Stimulated activated CD4-positive, alpha-beta T cell treated with anti-CD3 and anti-CD28 coated beads, TNF-alpha, amount 100 ng/mL, for 4 hours (primary cell): ENCODE results near the gene SIRT3.

Experiments used
- DNase-seq, 3 experiments: peaks; one replicate each; pipeline ENCODE4 v3.0.0-alpha.2; 2020; ENCODE audit warnings: low read depth in 3 of 3

Gene SIRT3

GRCh38 chr11:235997-236773, at the start of gene SIRT3:
TSS of gene SIRT3 (minus strand) at chr11:236342. CDS start at chr11:236328, 14 bp downstream.
- peak; percentile 68 to 79 (median 72) for DNase-seq

GRCh38 chr11:285894-286220, 49.7 kb upstream of the SIRT3 start:
- DNase-seq = no peak

GRCh38 chr11:285021-285893, 49.1 kb upstream of the SIRT3 start:
- DNase-seq = no peak

GRCh38 chr11:284105-285020, 48.2 kb upstream of the SIRT3 start:
- no peak for DNase-seq

GRCh38 chr11:283405-284104, 47.4 kb upstream of the SIRT3 start:
- no peak for DNase-seq

- DNase-seq = no peak
Measured at GRCh38 chr11:282630-283360, 46.7 kb upstream of the SIRT3 start.

GRCh38 chr11:282171-282570, 46.0 kb upstream of the SIRT3 start:
- no peak for DNase-seq

GRCh38 chr11:281486-282161, 45.5 kb upstream of the SIRT3 start:
- DNase-seq = no peak

- DNase-seq = no peak
Measured at GRCh38 chr11:280706-281485, 44.8 kb upstream of the SIRT3 start.

- no peak for DNase-seq
Measured at GRCh38 chr11:279966-280705, 44.0 kb upstream of the SIRT3 start.

GRCh38 chr11:279040-279965, 43.2 kb upstream of the SIRT3 start:
- DNase-seq = no peak

GRCh38 chr11:278001-278951, 42.1 kb upstream of the SIRT3 start, which contains the start of gene NLRP6:
TSS of gene NLRP6 (plus strand) at chr11:278407. CDS start at chr11:278570, 163 bp downstream.
- DNase-seq = no peak

- no peak for DNase-seq
Measured at GRCh38 chr11:276219-276618, 40.1 kb upstream of the SIRT3 start.

- no peak for DNase-seq
Measured at GRCh38 chr11:272931-273198, 36.7 kb upstream of the SIRT3 start.

- DNase-seq = no peak
Measured at GRCh38 chr11:272195-272930, 36.2 kb upstream of the SIRT3 start.

GRCh38 chr11:271319-271715, 35.2 kb upstream of the SIRT3 start:
- DNase-seq = no peak
